GM12872 (cell line): Measurements from ENCODE around the gene POR.

Experiments
- TF ChIP-seq, protein P1 (sequence below): IDR thresholded peaks from 3 replicates; pipeline ENCODE4 v1.5.1; 2011; ENCODE audit warnings: low read depth, mild to moderate bottlenecking, low read length, moderate library complexity; ENCODE audit not compliant: insufficient read depth

The POR gene

GRCh38 chr7:76020031-76020714 lies 105.2 kb downstream of the POR start:
- TF ChIP-seq, protein P1, sequence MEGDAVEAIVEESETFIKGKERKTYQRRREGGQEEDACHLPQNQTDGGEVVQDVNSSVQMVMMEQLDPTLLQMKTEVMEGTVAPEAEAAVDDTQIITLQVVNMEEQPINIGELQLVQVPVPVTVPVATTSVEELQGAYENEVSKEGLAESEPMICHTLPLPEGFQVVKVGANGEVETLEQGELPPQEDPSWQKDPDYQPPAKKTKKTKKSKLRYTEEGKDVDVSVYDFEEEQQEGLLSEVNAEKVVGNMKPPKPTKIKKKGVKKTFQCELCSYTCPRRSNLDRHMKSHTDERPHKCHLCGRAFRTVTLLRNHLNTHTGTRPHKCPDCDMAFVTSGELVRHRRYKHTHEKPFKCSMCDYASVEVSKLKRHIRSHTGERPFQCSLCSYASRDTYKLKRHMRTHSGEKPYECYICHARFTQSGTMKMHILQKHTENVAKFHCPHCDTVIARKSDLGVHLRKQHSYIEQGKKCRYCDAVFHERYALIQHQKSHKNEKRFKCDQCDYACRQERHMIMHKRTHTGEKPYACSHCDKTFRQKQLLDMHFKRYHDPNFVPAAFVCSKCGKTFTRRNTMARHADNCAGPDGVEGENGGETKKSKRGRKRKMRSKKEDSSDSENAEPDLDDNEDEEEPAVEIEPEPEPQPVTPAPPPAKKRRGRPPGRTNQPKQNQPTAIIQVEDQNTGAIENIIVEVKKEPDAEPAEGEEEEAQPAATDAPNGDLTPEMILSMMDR: peak; percentile 92

DNA sequence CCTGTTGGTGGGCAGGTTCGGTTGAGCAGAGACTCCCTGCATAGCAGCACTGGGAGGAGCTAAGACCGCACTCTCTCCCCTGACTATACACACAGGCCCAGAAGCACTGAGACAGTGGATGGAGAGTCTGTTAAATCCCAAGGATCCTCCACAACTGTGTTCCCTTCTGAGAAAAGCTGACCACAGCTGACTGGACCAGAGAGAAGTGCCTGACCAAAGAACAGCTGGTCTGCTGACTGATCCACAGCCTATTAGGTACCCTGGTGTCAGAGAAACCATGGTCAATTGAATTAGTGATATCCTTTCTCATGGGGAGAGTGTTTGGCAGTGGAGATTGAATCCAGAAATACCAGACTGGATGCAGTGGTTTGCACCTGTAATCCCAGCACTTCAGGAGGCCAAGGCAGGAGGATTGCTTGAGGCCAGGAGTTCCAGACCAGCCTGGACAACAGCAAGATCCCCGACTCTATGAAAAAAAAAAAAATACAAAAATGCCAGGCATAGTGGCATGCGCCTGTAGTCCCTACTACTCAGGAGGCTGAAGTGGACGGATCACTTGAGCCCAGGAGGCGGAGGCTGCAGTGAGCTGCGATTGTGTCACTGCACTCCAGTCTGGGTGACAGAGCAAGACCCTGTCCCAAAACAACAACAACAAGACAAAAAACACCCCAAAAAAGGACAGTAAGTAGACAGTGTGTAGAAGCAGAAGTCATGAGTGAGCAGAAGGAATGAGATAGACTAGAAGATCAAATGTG lies 107.2 kb downstream of the POR start:
- TF ChIP-seq, protein P1: no peak

GRCh38 chr7:76023002-76023401 lies 108.0 kb downstream of the POR start:
- TF ChIP-seq, protein P1: no peak

DNA sequence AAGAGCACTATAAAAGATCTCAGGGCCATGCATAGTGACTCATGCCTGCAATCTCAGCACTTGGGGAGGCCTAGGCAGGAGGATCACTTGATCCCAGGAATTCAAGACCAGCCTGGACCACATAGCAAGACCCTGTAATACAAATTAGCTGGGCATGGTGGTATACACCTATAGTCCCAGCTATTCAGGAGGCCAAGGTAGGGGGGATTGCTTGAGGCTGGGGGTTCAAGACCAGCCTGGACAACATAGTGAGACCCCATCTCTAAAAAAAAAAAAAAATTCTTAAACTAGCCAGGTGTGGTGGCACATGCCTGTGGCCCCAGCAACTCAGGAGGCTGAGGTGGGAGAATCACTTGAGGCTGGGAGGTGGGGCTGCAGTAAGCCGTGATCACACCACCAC lies 117.0 kb downstream of the POR start:
- TF ChIP-seq, protein P1: no peak
